Measurements from ENCODE around the gene CLDN4.
A peak's percentile ranks its signal among the peaks of the same experiment; 100 is the strongest.

Gene CLDN4

DNA sequence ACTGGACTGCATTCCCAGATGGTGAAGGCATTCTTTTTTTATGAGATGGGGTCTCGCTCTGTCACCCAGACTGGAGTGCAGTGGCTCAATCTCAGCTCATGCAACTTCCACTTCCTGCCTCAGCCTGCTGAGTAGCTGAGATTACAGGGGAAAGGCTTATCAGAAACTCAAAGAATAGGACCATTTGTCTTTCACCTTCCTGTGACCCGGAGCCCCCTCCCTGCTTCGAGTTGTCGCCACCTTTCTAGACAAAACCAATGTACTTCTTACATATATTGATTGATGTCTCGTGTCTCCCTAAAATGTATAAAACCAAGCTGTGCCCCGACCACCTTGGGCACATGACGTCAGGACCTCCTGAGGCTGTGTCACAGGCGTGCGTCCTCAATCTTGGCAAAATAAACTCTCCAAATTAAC lies 13.3 kb downstream of the CLDN4 start:
- peak in 3 of 4 experiments; percentile 23 to 43 (median 40) for DNase-seq

DNA sequence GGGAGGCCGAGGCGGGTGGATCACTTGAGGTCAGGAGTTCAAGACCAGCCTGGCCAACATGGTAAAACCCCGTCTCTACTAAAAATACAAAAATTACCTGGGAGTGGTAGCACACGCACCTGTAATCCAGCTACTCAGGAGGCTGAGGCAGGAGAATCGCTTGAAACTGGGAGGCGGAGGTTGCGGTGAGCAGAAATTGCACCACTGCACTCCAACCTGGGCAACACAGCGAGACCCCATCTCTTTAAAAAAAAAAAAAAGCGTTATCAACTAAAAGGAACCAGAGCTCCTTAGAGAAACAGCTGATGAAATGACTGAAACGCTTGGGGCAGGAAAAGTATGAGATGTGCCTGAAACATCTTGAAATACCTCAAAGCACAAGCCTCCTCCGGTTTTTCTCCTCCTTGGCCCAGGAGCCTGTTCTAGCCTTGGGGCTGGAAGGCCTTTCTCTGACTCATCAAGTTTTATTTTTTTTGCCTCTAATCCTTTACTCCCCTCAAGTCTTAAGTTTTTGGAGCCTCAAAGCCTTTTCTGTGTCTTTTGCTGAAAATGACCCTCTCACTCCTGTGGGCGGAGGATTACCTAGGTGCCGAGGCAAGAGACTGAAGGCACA lies 14.2 kb downstream of the CLDN4 start:
- no peak for DNase-seq

DNA sequence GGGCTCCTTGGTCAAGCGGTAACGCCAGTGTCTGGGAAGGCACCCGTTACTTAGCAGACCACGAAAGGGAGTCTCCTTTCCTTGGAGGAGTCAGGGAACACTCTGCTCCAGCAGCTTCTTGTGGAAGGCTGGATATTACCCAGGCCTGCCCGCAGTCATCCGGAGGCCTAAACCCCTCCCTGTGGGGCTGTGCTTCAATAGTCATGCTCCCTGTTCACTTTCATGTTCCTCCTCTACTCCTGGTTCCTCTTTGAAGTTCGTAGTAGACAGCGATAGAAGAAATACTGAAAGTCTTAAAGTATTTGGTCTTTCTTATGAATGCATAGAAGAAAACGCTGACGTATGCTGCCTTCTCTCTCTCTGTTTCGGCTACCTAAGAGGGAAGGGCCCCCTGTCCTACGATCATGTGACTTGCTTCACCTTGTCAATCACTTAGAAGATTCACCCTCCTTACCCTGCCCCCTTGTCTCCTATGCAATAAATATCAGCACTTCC lies 15.0 kb downstream of the CLDN4 start:
- peak; percentile 60 to 83 (median 80) for DNase-seq

DNA sequence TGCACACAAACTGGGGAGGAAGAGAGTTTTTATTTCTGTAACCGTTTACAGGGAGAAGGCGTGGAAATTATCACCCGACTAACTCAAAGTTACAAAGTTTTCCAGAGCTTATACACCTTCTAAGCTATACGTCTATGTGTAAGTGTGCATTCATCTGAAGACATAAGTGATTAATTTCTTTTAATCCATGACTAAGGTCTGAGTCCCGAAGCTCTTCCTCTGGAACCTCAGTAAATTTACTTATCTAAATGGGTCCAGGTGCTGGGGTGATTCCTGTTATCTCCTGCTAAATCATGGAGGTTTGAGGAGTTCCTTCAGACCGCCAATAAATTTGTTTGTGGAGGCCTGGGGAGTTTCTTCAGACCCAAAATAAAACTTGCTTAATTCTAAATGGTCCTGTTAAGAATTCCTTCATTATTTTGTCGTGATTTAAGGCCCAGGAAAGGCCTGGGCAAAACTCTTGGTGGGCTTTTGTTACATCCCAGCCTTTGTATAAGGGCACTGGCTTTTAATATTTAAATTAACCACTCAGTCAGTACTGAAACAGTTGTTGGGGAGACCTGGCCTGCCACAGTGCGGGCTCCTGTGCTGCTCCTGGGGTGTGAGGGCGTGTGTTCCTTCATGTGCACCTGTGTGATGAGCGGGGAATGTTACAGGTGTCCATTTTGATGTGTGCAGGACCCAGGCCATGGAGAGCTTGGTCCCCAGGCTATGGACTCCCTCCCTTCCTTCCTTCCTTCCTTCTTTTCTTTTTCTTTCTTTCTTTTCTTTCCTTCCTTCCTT lies 17.3 kb downstream of the CLDN4 start:
- no peak for DNase-seq

DNA sequence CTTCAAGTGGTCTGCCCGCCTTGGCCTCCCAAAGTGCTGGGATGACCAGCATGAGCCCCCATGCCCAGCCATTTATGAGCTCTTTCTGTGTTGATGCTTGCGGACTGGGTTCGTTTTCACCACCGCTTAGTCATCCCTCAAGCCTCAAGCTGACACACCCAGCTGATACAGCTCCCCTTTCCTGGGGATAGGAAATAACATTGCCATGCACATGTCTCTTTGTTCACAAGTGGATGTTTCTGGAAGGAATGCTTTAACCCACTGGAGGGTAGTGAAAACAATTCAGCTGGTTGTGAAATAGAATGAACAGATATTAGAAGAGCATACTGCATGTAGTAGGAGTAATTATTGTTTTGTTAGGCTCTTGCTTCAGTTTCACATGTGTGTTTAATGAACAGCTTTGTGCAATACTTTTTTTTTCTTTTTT lies 20.0 kb downstream of the CLDN4 start:
- DNase-seq, result peak; percentile 35 to 63 (median 53)

DNA sequence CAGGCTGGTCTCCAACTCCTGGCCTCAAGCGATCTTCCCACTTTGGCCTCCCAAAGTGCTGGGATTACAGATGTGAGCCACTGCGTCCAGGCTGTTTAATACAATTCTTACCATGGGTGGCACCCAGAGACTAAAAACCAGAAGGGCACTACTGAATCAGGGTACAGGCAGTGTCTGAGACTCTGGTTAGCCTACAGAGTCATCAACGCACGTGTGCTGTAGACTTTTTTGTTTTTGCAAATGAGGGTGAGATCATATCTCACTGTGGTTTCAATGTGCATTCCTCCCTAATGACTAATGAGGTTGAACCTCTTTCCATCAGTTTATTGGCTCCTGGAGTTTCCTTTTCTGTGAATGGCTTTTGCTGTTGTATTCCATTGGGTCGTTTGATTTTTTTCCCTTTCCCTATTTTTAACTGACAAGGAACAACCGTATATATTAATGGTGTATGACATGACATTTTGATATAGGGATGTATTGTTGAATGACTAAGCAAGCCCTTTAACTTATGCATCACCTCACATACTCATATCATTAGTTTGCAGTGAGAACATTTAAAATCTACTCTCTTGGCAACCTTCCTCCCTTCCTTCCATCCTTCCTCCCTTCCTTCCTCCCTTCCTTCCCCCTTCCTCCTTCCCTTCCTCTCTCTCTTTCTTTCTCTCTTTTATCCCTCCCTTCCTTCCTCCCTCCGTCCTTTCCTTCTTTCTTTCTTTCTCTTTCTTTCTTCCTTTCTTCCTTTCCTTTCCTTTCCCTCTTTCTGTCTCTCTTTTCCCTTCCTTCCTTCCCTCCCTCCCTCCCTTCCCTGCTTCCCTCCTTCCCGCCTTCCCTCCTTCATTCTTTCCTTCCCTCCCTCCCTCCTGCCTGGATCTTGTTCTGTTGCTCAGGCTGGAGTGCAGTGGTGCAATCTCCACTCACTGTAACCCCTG lies 20.9 kb downstream of the CLDN4 start:
- peak; percentile 38 to 77 (median 51) for DNase-seq

DNA sequence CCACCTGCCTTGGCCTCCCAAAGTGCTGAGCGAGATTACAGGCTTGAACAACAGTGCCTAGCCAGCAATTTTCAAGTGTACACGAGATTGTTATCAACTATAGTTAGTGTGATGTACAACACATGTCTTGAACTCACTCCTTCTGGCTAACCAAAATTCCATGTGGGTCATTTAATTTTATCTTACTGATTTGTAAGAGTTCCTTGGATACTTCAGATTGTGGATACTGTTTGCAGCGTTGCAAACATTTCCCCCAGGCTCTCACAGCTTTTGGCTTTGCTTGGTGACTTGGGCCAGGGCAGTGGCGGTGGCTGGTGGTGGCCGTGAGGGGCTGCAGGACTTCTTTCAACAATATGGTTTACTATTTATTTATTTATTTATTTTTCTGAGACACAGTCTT lies 21.7 kb downstream of the CLDN4 start:
- no peak for DNase-seq

DNA sequence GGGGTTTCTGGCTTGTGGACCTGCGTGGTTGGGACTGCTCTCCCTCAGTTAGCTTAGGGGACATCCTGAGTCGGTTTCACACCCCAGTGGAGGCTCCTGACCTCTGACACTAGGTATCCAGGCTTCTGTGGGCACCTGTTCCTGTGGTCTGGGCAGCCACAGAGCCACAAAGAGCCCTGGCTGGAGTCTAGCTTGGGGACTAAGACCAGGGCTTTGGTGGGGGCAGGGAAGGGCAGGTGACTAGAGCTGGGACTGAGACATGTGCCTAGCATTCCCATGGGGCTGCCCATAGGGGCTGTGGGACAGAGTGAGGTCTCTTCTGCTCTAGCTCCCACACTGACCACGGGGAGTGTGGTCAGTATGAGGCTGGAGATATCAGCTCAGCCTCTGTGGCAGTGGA lies 26.1 kb downstream of the CLDN4 start:
- no peak for DNase-seq

DNA sequence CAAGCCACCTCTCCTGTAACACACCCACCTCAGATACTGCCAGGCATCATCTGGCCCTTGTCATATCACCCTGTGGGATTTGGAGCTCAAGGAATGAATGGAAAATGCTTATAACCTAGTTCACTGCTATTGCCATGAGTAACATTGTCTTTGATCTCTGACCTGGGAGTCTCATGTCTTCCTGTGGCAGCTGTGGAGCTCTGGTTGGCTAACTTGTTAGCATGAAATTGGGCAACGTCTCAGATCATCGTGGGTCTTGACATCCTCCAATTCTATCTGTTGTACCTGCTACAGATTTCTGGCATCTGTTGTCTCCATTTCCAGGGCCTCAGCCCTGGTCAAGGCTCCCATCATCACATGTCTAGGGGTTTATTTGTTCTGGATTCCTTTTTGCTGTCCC lies 28.0 kb downstream of the CLDN4 start:
- no peak for DNase-seq

DNA sequence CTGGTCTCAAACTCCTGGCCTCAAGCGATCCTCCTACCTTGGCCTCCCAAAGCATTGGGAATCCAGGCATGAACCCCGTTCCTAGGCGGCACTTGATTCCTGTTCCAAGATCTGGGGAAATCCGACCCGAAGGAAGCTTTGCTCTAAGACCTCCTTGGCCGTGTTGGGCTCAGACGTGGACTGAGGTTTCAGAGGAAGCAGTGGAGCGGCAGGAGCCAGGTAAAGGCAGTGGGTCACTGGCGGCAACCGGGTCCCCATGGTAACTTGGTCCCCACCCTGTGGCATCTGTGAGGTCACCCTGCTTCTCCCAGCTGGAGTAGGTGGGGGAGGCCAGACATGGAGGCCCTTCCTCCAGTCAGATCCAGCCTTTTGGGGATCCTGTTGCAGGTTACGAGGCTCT lies 30.1 kb downstream of the CLDN4 start, which contains the start of gene TMEM270:
TSS of gene TMEM270 (plus strand) at position 301 of the 400 bp plus-strand sequence. CDS start at position 337, 36 bp downstream.
- DNase-seq, result no peak

DNA sequence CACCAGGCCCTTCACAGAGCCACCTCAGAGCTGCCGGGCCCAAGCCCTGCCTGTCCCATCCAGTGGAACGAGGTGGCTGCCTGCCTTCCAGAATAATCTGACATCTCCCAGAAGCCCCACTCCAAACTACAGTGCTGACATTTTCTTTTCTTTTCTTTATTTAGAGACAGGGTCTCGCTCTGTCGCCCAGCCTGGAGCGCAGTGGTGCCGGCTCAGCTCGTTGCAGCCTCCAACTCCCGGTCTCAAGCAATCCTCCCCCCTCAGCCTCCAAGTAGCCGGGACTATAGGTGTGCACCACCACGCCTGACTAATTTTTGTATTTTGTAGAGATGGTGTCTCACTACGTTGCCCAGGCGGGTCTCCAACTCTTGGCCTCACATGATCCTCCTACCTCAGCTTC lies 30.5 kb downstream of the CLDN4 start:
- DNase-seq, result no peak

DNA sequence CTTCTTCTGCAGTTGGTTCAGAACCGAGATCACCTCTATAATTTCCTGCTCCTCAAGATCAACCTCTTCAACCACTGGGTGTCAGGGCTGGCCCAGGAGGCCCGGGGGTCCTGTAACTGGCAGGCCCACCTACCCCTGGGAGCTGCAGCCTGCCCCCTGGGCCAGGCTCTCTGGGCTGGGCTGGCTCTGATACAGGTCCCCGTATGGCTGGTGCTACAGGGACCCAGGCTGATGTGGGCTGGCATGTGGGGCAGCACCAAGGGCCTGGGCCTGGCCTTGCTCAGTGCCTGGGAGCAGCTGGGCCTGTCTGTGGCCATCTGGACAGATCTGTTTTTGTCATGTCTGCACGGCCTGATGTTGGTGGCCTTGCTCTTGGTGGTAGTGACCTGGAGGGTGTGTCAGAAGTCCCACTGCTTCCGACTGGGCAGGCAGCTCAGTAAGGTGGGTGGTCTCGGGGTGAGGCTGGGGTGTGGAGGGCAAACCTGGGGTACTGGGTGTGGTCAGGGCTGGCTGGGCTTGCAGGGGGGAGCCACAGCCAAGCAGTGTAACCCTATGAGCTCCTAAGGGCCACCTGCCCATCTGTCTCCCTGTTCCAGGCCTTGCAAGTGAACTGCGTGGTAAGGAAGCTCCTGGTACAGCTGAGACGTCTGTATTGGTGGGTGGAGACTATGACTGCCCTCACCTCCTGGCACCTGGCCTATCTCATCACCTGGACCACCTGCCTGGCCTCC lies 34.4 kb downstream of the CLDN4 start:
- no peak for DNase-seq

DNA sequence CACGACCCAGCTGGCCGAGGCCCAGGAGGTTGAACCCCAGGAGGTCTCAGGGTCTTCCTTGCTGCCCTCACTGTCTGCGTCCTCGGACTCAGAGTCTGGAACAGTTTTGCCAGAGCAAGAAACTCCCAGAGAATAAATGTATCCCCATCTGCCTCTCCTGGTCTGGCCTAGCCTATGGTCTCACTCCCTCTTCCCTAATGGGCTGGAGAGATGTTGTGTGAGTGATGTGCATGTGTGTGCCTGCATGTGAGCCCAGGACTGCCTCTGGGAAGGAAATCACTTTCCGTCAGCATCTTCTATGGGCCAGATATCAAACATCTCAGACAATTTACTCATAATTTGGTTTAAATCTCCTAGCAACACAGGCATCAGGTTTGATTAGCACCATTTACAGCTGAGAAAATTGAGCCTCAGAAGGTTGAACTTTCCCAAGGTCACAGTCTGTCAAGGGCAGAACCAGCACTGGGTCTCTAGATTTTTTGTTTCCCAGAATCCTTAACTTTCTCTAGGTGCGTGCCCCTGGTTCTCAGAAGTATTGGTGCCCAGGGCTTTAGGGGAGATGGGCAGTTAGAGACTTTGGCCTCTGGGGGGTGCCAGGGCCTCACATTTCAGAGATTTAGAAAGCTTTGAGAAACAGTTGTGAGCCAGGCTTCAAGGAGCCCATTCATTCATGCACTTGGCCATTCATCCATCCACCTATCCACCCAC lies 35.1 kb downstream of the CLDN4 start:
- DNase-seq, result peak; percentile 72 to 84 (median 79)

DNA sequence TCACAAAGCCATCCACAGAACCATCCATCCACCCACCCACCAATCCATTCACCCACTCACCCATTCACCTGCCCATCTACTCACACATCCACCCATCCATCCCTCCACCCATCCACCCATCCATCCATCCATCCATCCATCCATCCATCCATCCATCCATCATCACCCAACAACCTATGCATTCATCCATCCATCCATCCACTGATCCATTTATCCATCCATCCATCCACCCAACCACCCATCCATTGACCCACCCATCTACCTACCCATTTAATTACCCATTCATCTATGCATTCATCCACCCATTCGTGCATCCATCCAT lies 35.6 kb downstream of the CLDN4 start:
- DNase-seq, result no peak

DNA sequence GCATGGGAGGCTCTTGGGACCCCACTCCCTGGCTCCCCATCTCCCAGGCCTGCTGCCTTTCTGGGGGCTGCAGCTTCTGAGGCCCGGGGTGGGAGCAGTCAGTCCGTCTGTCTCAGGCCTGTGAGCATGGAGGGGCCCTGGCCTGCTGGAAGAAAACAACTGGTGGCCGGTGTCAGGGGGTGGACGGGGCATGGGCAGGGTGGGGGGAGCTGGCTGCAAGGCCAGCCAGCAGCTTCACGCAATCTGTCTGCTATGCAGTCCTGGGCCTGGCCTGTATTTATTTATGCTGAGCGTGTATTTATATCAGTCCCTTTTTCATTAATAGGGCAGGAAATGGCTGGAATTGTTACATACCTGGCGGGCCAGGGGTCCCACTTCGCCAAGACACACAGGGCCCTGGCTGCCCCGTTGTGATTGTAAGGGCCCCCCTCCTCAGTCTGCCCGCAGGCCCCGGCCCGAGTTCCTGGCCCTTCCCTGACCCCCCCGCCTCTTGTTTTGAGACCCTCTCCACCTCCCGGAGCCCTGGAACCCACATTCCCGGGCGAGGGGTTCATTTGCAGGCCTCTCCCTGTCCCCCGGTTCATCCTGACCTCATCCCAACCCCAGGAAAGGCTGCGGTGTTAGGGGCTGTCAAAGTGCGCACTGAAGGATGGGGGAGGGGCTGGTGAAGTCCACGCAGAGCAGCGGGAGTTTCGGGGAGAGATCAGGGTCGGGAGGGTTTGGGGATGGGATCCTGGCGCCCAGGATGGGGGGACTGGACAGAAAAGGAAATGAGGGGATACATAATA lies 38.4 kb downstream of the CLDN4 start:
- DNase-seq, result no peak

DNA sequence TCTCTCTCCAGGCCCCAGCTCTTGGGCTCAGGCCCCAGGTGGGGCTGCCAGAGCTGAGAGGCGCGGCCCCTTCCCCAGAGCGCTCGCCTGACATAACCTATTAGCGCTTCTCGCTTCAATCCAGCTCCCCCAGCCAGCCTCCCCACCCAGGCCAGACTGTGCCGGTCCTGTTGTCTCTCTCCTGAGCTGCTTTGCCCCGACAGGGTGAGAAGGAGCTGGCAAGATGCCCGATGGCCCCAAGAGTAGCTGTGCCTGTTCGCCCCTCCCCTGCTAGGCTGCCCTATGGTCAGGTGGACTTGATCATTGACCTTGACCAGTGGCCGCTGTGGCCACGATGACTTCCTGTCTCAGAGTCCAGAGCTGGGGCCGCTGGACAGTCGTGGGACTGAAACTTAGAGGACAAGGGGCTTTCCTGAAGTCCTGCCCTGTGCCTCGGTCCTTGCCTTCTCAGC lies 39.3 kb downstream of the CLDN4 start:
- no peak for DNase-seq

DNA sequence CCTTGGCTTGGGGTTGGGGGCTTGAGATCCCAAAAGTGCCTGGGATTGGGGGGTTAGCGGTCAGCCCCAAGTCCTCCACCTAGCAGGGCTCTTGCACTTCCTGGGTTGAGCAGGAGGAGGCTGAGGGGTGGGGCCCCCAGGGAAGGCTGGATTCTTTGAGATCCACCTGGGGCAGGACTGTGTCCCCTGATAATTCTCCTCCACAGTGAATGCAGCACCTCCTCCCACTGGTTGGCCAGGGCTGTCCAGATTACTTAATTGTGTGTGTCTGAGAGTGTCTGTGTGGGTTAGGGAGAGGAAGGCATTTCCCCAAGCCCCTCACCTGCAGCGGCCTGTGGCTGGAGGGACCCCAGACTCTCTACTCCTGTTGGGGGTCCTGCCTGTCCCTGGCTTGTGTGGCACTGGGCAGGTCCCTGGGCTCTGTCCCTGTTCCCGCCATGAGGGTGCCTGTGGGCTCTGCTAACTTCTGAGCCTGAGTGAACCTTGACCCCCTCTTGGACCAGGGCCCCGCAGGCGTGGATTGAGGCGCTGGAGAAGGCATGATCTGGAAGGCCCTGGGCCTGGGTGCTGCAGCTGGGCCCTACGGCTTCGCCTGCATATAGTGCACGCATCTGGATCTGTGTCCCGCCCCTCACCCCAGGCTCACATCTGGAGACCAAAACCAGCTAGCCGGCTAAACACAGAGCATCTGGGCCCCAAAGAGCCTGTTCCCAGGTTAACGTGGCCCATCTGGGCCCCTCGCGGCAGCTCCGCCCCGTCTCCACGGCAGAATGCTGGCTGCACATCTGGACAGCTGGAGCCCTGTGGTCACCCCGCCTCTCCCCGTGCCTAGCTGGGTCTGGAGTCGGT lies 40.6 kb downstream of the CLDN4 start:
- DNase-seq, result no peak

DNA sequence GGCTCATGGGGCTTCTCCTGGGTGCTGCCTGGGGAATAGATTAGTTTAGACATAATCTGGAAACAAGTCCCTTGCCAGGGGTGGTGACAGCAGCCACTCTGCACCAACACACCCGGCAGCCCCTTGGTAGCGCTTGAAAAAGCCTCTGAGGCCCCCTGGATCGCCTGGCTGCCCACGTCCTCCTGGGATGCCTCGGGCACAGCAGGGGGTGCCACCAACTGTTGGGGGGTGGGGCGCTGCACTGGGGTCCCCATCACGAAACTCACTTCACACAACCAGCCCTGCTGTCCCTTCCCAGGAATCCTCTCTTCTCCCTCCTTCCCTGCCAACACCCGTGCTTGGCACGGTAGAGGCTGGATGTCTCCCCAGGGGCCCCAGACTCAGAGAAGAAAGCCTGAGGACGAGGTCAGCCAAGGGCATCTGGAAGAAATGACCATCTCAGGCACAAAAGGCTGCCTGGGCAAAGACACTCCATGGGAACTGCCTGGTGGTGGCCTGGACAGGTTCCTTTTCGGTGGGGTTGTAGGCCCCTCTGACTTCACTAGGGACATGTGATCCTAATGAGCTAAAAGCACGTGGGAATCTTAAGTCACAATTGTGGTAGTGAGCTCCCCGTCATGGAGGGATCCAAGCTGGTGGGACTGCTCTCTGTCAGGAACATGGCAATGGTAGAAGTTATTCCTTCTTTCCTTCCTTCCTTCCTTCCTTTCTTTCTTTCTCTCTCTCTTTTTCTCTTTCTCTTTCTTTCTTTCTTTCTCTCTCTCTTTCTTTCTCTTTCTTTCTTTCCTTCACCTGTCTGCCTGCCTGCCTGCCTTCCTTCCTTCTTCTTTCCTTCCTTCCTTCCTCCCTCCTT lies 41.5 kb downstream of the CLDN4 start:
- no peak for DNase-seq

DNA sequence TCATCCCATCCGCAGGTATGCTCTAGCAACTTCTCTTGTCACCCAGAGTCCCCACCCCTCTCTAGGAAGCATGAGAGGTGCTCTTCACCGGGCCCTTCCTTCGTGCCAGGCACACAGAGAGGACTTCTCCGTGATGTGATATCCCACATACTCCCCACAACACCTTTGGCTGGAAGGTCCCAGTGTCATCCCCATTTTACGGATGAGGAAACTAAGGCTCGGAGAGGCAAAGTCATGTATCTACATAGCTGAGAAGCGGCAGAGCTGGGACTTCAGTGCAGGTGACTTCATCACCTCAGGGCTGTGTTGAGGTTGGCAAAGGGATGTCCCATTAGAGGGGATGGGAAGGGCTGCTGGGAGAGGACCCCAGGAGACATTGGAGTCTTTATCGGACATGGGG lies 45.6 kb downstream of the CLDN4 start:
- no peak for DNase-seq
